ENCODE results near the gene LSM14B.

- TF ChIP-seq CTCF (IDR thresholded peaks at IDR 0.05) (no peak), POLR2A (IDR thresholded peaks at IDR 0.05) (no peak), POLR2AphosphoS5 (IDR thresholded peaks at IDR 0.05; ENCODE audit: insufficient read depth in 1 of 2, low read depth in 1 of 2) (no peak)
These were observed 3.2 kb upstream of the LSM14B start for GRCh38 chr20:62119115-62119514.

Data from vagina (tissue), 2 donors.